ENCODE results near the gene TADA2A.

The TADA2A gene

DNA sequence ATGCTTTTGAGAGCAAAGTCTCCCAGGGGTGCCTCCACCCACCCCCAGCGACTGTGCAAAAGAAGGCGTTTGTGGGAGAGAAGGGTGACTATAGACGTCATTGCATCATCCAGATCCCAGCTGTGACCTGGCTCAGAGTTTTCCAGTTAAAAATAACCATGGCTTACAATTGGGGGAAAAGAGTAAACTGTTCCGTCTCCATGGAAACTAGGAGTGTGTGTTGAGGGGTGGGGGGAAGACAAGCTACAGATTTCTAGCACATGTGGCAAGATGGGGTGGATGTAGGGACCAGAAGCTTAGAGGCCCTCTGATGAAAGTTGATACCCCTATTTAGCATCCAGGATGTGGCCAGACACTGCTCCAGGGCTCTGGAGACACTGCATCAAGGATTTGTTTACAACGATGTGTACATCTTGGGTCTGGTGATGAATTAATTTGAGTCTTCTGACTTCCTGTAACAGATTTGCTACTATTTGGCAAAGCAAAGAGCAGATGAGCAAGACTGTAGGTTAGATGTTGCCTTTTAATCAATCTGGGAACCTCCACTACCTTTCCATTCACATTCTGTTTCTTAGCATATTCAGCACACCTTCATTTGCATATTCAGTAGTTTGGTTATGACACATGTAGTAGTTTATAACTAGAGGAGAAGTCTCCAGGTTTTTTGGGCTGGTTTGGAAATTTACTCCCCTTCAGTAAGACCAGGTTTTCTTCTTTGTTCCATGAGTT is 76.8 kb downstream of the TADA2A start:
- no peaks in the 10 kb centered on the region for H4K20me1 ChIP-seq (ENCODE audit: insufficient read depth, low read length)
- H3K27ac ChIP-seq (ENCODE audit: low read length): no peak overlapping the region
- H3K36me3 ChIP-seq (replicated peaks; ENCODE audit: low read depth, low read length): peaks cover 8% of the 10 kb centered on the region
- H3K4me3 ChIP-seq (ENCODE audit: low read length): no peak overlapping the region
- no peaks in the 10 kb centered on the region for H3K9me3 ChIP-seq (ENCODE audit: insufficient read depth, low read length)
- no peak overlapping the region for H2AFZ ChIP-seq (ENCODE audit: low read depth, low read length)
- H3K27me3 ChIP-seq (ENCODE audit: low read depth, low read length): no peaks in the 10 kb centered on the region
- no peaks in the 10 kb centered on the region for H3K79me2 ChIP-seq (ENCODE audit: low read length)
- H3K4me2 ChIP-seq (ENCODE audit: low read length): no peak overlapping the region
- H3K4me1 ChIP-seq (ENCODE audit: low read length): peaks cover 14% of the 10 kb centered on the region
- TF ChIP-seq, protein P1, sequence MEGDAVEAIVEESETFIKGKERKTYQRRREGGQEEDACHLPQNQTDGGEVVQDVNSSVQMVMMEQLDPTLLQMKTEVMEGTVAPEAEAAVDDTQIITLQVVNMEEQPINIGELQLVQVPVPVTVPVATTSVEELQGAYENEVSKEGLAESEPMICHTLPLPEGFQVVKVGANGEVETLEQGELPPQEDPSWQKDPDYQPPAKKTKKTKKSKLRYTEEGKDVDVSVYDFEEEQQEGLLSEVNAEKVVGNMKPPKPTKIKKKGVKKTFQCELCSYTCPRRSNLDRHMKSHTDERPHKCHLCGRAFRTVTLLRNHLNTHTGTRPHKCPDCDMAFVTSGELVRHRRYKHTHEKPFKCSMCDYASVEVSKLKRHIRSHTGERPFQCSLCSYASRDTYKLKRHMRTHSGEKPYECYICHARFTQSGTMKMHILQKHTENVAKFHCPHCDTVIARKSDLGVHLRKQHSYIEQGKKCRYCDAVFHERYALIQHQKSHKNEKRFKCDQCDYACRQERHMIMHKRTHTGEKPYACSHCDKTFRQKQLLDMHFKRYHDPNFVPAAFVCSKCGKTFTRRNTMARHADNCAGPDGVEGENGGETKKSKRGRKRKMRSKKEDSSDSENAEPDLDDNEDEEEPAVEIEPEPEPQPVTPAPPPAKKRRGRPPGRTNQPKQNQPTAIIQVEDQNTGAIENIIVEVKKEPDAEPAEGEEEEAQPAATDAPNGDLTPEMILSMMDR (IDR thresholded peaks at IDR 0.05; ENCODE audit: low read depth, low read length): no peak
- no peak for TF ChIP-seq EZH2phosphoT487 (IDR thresholded peaks at IDR 0.05; ENCODE audit: low read depth)
- no peak overlapping the region for H3K9ac ChIP-seq (ENCODE audit: low read length)

DNA sequence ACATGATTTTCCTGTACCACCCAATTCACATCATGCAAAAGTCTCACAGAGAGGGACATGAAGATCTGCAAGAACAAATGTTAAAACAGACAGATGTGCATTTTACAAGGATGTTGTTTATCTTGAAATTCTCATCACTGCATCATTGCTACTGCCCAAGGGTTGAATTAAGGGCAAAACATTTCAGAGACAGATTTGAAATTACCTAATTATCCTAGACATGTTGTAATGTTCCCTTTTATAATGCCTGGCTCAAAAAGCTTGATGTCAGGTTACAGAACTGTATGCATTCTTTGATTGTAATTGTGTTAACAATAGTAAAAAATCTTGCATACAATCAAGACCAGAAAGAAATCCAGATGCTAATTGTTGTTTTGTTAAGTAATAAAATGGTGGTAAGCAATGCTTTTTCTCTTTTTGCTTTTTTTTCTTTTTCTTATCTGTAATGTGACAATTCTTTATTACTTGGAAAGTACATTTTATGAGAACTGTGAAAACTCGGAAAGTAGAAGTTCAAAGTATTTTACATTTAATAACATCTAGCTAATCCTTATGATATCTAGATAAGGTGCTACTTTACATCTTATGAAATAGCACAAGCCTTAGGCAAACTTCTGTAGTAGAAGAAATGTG is 79.4 kb downstream of the TADA2A start:
- Histone ChIP-seq H4K20me1 (ENCODE audit: insufficient read depth, low read length) (no peaks in the 10 kb centered on the region), H3K4me3 (ENCODE audit: low read length) (no peak overlapping the region), H3K27me3 (ENCODE audit: low read depth, low read length) (no peaks in the 10 kb centered on the region), H3K79me2 (ENCODE audit: low read length) (peaks cover 8% of the 10 kb centered on the region), H3K36me3 (replicated peaks; ENCODE audit: low read depth, low read length) (no peaks in the 10 kb centered on the region), H3K9ac (ENCODE audit: low read length) (no peak overlapping the region), H3K4me1 (ENCODE audit: low read length) (peaks cover 23% of the 10 kb centered on the region), H3K9me3 (ENCODE audit: insufficient read depth, low read length) (no peaks in the 10 kb centered on the region), H3K27ac (ENCODE audit: low read length) (no peak overlapping the region), H3K4me2 (ENCODE audit: low read length) (no peak overlapping the region), H2AFZ (ENCODE audit: low read depth, low read length) (no peak overlapping the region)
- TF ChIP-seq, protein P1 (IDR thresholded peaks at IDR 0.05; ENCODE audit: low read depth, low read length): no peak
- TF ChIP-seq EZH2phosphoT487 (IDR thresholded peaks at IDR 0.05; ENCODE audit: low read depth): no peak

DNA sequence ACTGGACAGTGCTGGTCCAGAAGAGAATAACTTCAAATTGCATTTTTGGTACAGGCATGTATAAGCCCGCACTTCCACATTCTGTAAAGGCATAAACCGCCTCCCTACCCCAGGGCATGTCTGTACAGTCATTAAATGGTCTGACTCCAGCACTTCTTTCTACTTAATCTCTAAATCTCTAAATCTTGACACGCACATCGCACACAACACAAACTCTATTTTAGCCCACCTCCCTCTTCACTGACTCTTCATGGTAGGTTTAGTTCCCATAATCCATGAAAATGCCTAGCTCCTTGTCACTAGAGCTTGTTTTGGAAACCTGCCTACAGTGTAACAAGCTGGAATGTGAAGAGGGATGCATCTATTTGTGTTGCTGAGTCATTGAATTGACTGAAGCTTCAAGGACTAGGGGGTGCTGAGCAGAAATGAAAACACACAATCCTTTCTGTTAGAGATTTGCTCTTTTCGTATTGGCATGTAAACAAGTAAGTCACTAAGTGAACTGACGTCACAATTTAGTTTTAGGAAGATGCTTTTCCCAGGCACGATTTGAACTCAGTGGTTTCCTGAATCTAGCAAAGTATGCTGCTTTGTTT is 81.4 kb downstream of the TADA2A start:
- peak overlapping the region; percentile 93 for H3K4me3 ChIP-seq (ENCODE audit: low read length)

More for the DNA sequence above, 81.4 kb downstream of the TADA2A start:
- Histone ChIP-seq H3K36me3 (replicated peaks; ENCODE audit: low read depth, low read length) (no peaks in the 10 kb centered on the region), H3K4me2 (ENCODE audit: low read length) (peak overlapping the region; percentile 91), H3K9me3 (ENCODE audit: insufficient read depth, low read length) (no peaks in the 10 kb centered on the region), H3K9ac (ENCODE audit: low read length) (no peak overlapping the region; the same call in 1 of the 2 replicates), H4K20me1 (ENCODE audit: insufficient read depth, low read length) (no peaks in the 10 kb centered on the region), H3K79me2 (ENCODE audit: low read length) (peaks cover 19% of the 10 kb centered on the region), H3K4me1 (ENCODE audit: low read length) (peaks cover 29% of the 10 kb centered on the region), H2AFZ (ENCODE audit: low read depth, low read length) (peak overlapping the region; percentile 88), H3K27ac (ENCODE audit: low read length) (no peak overlapping the region), H3K27me3 (ENCODE audit: low read depth, low read length) (no peaks in the 10 kb centered on the region)
- TF ChIP-seq, protein P1 (IDR thresholded peaks at IDR 0.05; ENCODE audit: low read depth, low read length): no peak
- TF ChIP-seq EZH2phosphoT487 (IDR thresholded peaks at IDR 0.05; ENCODE audit: low read depth): no peak
